Common myeloid progenitor, CD34-positive (primary cell): Measurements from ENCODE around the gene C19orf67. TPM values are rescaled to one million over a fixed set of nuclear protein-coding genes. Genes with fewer than 3 reads are reported as not detected.

ENCODE experiments used
- CTCF ChIA-PET: fragments of 350-600 bp; sonication (Branson Sonifier 250); formaldehyde crosslinking; loops from one replicate; lab custom pipeline; 2021; ENCODE audit warnings: antibody characterized with exemption; lab: Charles Lee
- POLR2A ChIA-PET: fragments of 350-600 bp; sonication (Branson Sonifier 250); formaldehyde crosslinking; loops from one replicate; lab custom pipeline; 2021; ENCODE audit warnings: antibody characterized with exemption; lab: Charles Lee
- DNase-seq, 3 donors: peaks; one replicate each; pipeline versions ENCODE4 v3.0.0 to v3.0.0-alpha.2; 2013
- H3K27ac ChIP-seq, 2 experiments: 1 replicate in 1 of 2; 2 replicates in 1 of 2; pipeline ENCODE4 v1.7.0; 2013; ENCODE audit warnings: inconsistent platforms in 2 of 2, low read length in 2 of 2, mild to moderate bottlenecking in 2 of 2, low read depth in 1 of 2, moderate library complexity in 1 of 2; ENCODE audit not compliant: severe bottlenecking in 2 of 2, insufficient read depth in 1 of 2, poor library complexity in 1 of 2
- H3K27me3 ChIP-seq, 5 experiments: replicated peaks in 2 of 5; 1 replicate in 3 of 5; 2 replicates in 2 of 5; pipeline versions ENCODE4 v1.6.1 to v1.7.0; 2013; ENCODE audit warnings: low read length in 4 of 5, mild to moderate bottlenecking in 2 of 5, moderate library complexity in 2 of 5, inconsistent platforms in 1 of 5; ENCODE audit not compliant: insufficient read depth in 5 of 5, control insufficient read depth in 4 of 5
- H3K36me3 ChIP-seq, 4 experiments: 1 replicate in 2 of 4; 2 replicates in 2 of 4; pipeline versions ENCODE4 v1.6.1 to v1.7.0; 2013; ENCODE audit warnings: low read length in 3 of 4, control low read depth in 1 of 4, mild to moderate bottlenecking in 1 of 4; ENCODE audit not compliant: control insufficient read depth in 4 of 4, insufficient read depth in 4 of 4
- H3K4me1 ChIP-seq, 4 experiments: 1 replicate in 3 of 4; 2 replicates in 1 of 4; pipeline versions ENCODE4 v1.6.1 to v1.7.1; 2013; ENCODE audit warnings: low read length in 3 of 4, mild to moderate bottlenecking in 3 of 4, control low read depth in 1 of 4, inconsistent platforms in 1 of 4, moderate library complexity in 1 of 4; ENCODE audit not compliant: control insufficient read depth in 4 of 4, insufficient read depth in 4 of 4; ENCODE audit errors: control extremely low read depth in 1 of 4
- H3K4me3 ChIP-seq, 7 experiments: 1 replicate in 4 of 7; 2 replicates in 3 of 7; pipeline versions ENCODE4 v1.5.1 to v1.7.0; 2013; ENCODE audit warnings: mild to moderate bottlenecking in 7 of 7, low read length in 6 of 7, moderate library complexity in 6 of 7, inconsistent platforms in 2 of 7, low read depth in 2 of 7, control low read depth in 1 of 7; ENCODE audit not compliant: insufficient read depth in 4 of 7, control insufficient read depth in 1 of 7; ENCODE audit errors: extremely low read depth in 1 of 7
- H3K9me3 ChIP-seq, 5 experiments: 1 replicate in 4 of 5; 2 replicates in 1 of 5; pipeline versions ENCODE4 v1.6.1 to v1.7.1; 2013; ENCODE audit warnings: low read length in 4 of 5, mild to moderate bottlenecking in 2 of 5, inconsistent platforms in 1 of 5, low read depth in 1 of 5, moderate library complexity in 1 of 5; ENCODE audit not compliant: control insufficient read depth in 4 of 5, insufficient read depth in 2 of 5; ENCODE audit errors: control extremely low read depth in 1 of 5
- WGBS: methylation state at CpG from one replicate; pipeline ENCODE4 v1.1.5; 2013; ENCODE audit not compliant: insufficient coverage; 5-methylcytosine and 5-hydroxymethylcytosine counted together
- polyA plus RNA-seq: library from polyadenylated mRNA; unstranded; fragments of 120-200 nt; gene quantifications from one replicate; pipeline ENCODE4 v1.2.1, GENCODE V29; 2013

C19orf67 gene
- polyA plus RNA-seq = 0.16 TPM

DNA sequence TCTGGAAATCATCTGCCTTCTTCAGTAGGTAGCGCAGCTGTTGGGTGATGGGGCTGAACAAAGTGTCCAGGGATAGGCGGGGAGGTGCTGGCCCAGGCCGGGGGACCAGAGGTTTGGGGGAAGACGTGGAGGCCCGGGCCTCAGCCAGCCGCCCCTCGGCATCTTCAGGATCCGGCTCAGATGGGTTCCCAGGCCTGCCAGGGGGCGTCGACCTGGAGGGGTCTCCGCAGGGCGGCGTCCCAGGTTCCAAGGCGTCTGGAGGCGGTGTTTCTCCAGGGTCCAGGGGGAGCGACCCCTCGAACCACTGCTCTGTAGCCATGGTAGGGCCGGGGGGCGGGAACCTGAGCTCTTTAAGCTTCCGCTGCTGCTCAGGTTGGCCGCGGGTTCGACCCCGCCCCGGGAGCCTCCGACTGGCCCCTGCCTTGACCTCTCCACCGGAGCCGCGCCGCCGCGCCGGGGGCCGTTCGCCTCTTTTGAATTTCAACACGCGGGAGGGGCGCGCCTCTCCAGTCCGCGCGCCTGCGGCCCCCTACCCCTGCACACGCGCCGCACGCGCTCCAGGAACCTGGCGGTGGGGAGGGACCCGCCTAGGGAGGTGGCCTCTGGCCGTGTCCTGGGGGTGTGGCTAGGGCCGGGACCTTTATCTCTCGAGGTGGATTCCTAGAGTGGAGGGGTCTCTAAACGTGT, at the start of gene C19orf67:
Gene C19orf67, minus strand, starts transcription at position 475 of the 687 bp plus-strand sequence. Its CDS starts 156 bp downstream, at position 319.
- H3K27me3 ChIP-seq = no peaks in the 10 kb centered on the region
- ChIA-PET CTCF (no interaction called here), POLR2A (no interaction called here)
- no peak for DNase-seq
- H3K4me3 ChIP-seq = no peak within 1 kb of the TSS
- 93% methylated on average over 45 of the region's 54 CpGs for WGBS
- no peaks in the 10 kb centered on the region for H3K9me3 ChIP-seq
- peaks cover 5 to 19% (median 12%) of the 10 kb centered on the region in 4 experiments for H3K36me3 ChIP-seq
- peaks cover 2 to 23% (median 19%) of the 10 kb centered on the region in 4 experiments for H3K4me1 ChIP-seq
- no peak within 1 kb of the TSS for H3K27ac ChIP-seq

DNA sequence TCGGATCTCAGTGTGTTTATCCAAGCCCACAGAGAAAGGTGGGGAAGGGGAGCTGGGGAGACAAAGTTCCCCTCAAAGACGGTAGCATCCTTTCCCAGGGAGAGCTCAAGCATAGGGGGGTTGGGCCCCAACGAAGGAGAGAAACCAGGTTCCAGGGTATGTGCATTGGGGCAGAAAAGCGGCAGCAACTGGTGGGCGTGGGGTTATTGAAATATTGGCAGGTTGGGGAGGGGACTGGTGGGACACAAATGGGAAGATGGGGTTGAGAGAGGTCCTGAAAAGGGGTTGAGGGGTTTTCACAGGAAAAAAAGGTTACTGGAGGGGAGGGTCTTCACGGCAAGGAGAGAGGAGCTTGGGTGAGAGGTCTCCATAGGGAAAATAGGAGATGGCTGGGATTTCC, 49.8 kb upstream of the C19orf67 start:
- Histone ChIP-seq H3K27me3 (no peaks in the 10 kb centered on the region), H3K4me1 (peaks cover 2 to 35% (median 24%) of the 10 kb centered on the region in 4 experiments), H3K4me3 (peak overlapping the region in 5 of 7 experiments; percentile 70 to 90 (median 82)), H3K9me3 (no peaks in the 10 kb centered on the region), H3K27ac (peak overlapping the region in 1 of 2 experiments; percentile 70), H3K36me3 (peaks cover 0 to 4% (median 0%) of the 10 kb centered on the region in 4 experiments)
- no peak for DNase-seq
- CTCF ChIA-PET = interaction anchor here (0.6 to 3.2 kb wide), 6 partner anchors 16 to 294 kb away, joined by 3 to 30 read pairs (median 4); partner anchors contain the start of gene PRKACA
- WGBS = 61% methylated on average over 6 of the region's 6 CpGs
- POLR2A ChIA-PET = interaction anchor here (0.6 kb wide), 1 partner anchor 161 kb away, joined by 5 read pairs; no protein-coding TSS in a partner anchor

DNA sequence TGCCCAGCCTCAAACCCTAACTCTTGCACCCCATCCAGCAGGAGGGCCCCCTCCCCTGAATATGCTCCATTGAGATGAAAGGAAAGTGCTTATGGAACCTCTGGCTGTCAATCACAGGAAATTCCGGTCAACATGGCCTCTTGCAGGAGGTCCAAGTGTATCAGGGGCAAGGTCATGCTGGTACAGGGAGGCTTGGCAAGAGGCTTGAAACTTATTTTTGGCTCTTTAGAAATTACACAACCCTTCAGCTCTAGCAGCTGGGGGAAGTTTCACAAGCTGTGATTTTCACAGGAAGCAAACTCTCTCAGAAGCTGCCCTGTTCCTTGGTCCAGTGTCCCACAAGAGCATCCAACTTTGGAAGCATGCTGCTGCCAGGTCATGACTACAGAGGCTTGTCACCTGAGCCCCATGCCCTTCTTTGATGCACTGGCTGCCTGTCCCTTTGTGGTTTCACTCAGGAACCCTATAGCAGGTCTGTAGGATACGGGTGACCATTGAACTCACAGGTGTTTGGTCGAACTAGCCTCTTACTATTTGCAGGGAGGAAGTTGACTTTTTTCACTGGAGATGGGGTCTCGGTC, 42.4 kb upstream of the C19orf67 start:
- Histone ChIP-seq H3K27me3 (no peaks in the 10 kb centered on the region), H3K4me3 (no peak overlapping the region), H3K27ac (no peak overlapping the region), H3K9me3 (no peaks in the 10 kb centered on the region), H3K4me1 (no peaks in the 10 kb centered on the region), H3K36me3 (peaks cover 0 to 41% (median 4%) of the 10 kb centered on the region in 4 experiments)
- CTCF ChIA-PET = no interaction called here
- WGBS = 83% methylated on average over 4 of the region's 4 CpGs
- DNase-seq = no peak
- POLR2A ChIA-PET = no interaction called here

DNA sequence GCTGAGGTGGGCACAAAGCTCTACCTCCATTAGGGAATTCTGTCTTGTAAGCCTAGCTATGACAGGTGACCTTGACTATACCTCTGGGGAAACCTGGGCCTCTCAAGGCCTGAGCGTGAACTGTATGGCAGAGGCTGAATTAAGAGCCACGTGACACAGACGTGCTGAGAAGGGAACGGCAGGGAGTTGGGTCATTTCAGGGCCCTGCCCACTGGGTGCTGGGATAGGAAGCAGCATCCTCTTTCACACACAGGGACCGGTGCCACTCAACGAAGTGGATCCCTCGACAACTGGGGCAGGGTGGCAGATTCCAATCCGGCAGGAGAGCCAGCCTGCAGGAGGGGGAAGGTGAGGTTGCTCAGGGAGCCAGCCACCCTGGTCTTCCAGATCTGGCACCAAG, 41.6 kb upstream of the C19orf67 start:
- Histone ChIP-seq H3K4me3 (no peak overlapping the region), H3K4me1 (no peaks in the 10 kb centered on the region), H3K27me3 (no peaks in the 10 kb centered on the region), H3K36me3 (peaks cover 0 to 47% (median 5%) of the 10 kb centered on the region in 4 experiments), H3K27ac (no peak overlapping the region), H3K9me3 (no peaks in the 10 kb centered on the region)
- no peak for DNase-seq
- ChIA-PET POLR2A (no interaction called here), CTCF (interaction anchor here (1.1 kb wide), 1 partner anchor 45 kb away, joined by 3 read pairs; no protein-coding TSS in a partner anchor)
- WGBS = 100% methylated on average over 4 of the region's 8 CpGs

DNA sequence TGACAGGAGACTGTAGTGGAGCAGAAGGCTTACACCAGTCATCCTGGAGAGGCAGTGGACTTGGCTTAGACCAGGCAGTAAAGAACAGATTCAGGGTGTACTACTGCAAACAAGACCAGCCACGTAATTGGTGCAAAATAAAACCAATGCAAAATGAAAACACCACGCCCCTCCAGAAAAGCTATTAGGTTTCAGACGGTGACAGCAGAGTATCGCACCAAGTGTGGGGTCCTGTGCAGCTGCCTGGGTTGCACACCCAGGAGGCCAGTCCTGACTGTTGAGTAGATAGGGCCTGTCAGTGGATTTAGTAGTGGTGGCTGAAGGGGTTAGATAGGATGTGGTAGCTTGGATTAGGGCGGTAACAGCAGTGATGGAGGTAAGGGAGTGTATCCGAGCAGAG, 37.3 kb upstream of the C19orf67 start:
- no peak for DNase-seq
- no peak overlapping the region for H3K4me3 ChIP-seq
- peaks cover 0 to 54% (median 6%) of the 10 kb centered on the region in 4 experiments for H3K36me3 ChIP-seq
- no peaks in the 10 kb centered on the region for H3K27me3 ChIP-seq
- H3K4me1 ChIP-seq = peaks cover 4 to 19% (median 15%) of the 10 kb centered on the region in 4 experiments
- ChIA-PET POLR2A (no interaction called here), CTCF (interaction anchor here (1.7 kb wide), 1 partner anchor 14 kb away, joined by 5 read pairs; the partner anchor contains the start of gene ASF1B)
- WGBS = 96% methylated on average over 4 of the region's 6 CpGs
- no peak overlapping the region for H3K27ac ChIP-seq
- no peaks in the 10 kb centered on the region for H3K9me3 ChIP-seq

DNA sequence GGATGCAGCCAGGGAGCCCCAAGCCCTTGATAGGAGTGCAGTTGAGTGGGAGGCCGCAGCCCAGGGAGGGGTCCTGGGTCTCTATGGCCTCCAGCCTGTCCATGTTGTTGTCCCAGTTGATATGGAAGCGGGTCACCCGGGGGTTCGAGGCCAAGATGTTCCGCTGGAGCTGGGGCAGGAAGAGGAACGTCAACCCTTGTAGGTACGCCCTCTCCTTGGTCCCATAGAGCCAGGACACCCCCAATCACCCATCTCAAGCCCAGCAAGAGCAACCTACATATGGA, 34.9 kb upstream of the C19orf67 start:
- 98% methylated on average over 6 of the region's 7 CpGs for WGBS
- Histone ChIP-seq H3K9me3 (no peaks in the 10 kb centered on the region), H3K36me3 (peaks cover 0 to 40% (median 3%) of the 10 kb centered on the region in 4 experiments), H3K4me1 (peaks cover 5 to 38% (median 29%) of the 10 kb centered on the region in 4 experiments), H3K4me3 (no peak overlapping the region), H3K27me3 (no peaks in the 10 kb centered on the region), H3K27ac (no peak overlapping the region)
- DNase-seq = no peak
- ChIA-PET POLR2A (no interaction called here), CTCF (interaction anchor here (1.3 to 1.6 kb wide), 2 partner anchors 47 to 60 kb away, joined by 3 read pairs; no protein-coding TSS in a partner anchor)
